Mucosa of rectum (tissue), 2 donors: ENCODE data around the gene RTBDN.
"Not testable (repeated sequence)": the region's sequence is repeated elsewhere in the genome, so short reads cannot be mapped to it uniquely, and the experiment has no call there.

Experiments
- H3K27ac ChIP-seq, 2 donors: one replicate each; pipeline ENCODE4 v1.7.0; 2013; ENCODE audit warnings: inconsistent platforms in 2 of 2, low read depth in 2 of 2, low read length in 2 of 2
- H3K27me3 ChIP-seq, 2 donors: one replicate each; pipeline ENCODE4 v1.7.0; 2013; ENCODE audit warnings: low read length in 2 of 2; ENCODE audit not compliant: control insufficient read depth in 2 of 2, insufficient read depth in 2 of 2
- H3K36me3 ChIP-seq, 2 donors: one replicate each; pipeline ENCODE4 v1.7.0; 2013; ENCODE audit warnings: low read length in 2 of 2; ENCODE audit not compliant: control insufficient read depth in 2 of 2, insufficient read depth in 2 of 2
- H3K4me1 ChIP-seq, 2 donors: one replicate each; pipeline ENCODE4 v1.7.0; 2013; ENCODE audit warnings: low read length in 2 of 2, mild to moderate bottlenecking in 1 of 2; ENCODE audit not compliant: control insufficient read depth in 2 of 2, insufficient read depth in 2 of 2
- H3K4me3 ChIP-seq, 2 donors: one replicate each; pipeline ENCODE4 v1.7.0; 2013; ENCODE audit warnings: low read length in 2 of 2
- H3K9ac ChIP-seq, 2 donors: one replicate each; pipeline ENCODE4 v1.7.0; 2013; ENCODE audit warnings: low read length in 2 of 2, low read depth in 1 of 2, mild to moderate bottlenecking in 1 of 2
- H3K9me3 ChIP-seq, 2 donors: one replicate each; pipeline ENCODE4 v1.7.0; 2013; ENCODE audit warnings: low read length in 2 of 2; ENCODE audit not compliant: control insufficient read depth in 2 of 2
- donor health status: healthy.
- donor health status: Normal muscosa, but diverticular disease.

Gene RTBDN

GRCh38 chr19:12856653-12857052, 22.3 kb upstream of the RTBDN start:
- H3K27me3 ChIP-seq: no peaks in the 10 kb centered on the region
- H3K9me3 ChIP-seq: no peaks in the 10 kb centered on the region

GRCh38 chr19:12847159-12848139, 13.1 kb upstream of the RTBDN start:
- peaks cover 0 to 3% of the 10 kb centered on the region in 2 donors for H3K4me1 ChIP-seq
- no peak overlapping the region for H3K9ac ChIP-seq
- H3K27me3 ChIP-seq: peaks cover 18 to 22% of the 10 kb centered on the region in 2 donors
- no peaks in the 10 kb centered on the region for H3K36me3 ChIP-seq
- no peaks in the 10 kb centered on the region for H3K9me3 ChIP-seq
- no peak overlapping the region for H3K27ac ChIP-seq
- H3K4me3 ChIP-seq: peak overlapping the region in 1 of 2 donors; percentile 41

More at GRCh38 chr19:12856653-12857052, 22.3 kb upstream of the RTBDN start:
- no peak overlapping the region for H3K27ac ChIP-seq
- no peaks in the 10 kb centered on the region for H3K4me1 ChIP-seq
- H3K9ac ChIP-seq: no peak overlapping the region
- no peak overlapping the region for H3K4me3 ChIP-seq
- H3K36me3 ChIP-seq: no peaks in the 10 kb centered on the region

- H3K27ac ChIP-seq, H3K4me1 ChIP-seq, H3K36me3 ChIP-seq, H3K9me3 ChIP-seq, H3K4me3 ChIP-seq, H3K9ac ChIP-seq: not testable (repeated sequence)
- peaks cover 23 to 26% of the 10 kb centered on the region in 2 donors for H3K27me3 ChIP-seq
Measured at GRCh38 chr19:12846613-12847012, 12.2 kb upstream of the RTBDN start.

GRCh38 chr19:12843999-12844732, 9.8 kb upstream of the RTBDN start:
- no peaks in the 10 kb centered on the region for H3K9me3 ChIP-seq
- H3K36me3 ChIP-seq: no peaks in the 10 kb centered on the region
- H3K4me3 ChIP-seq: no peak overlapping the region
- no peak overlapping the region for H3K9ac ChIP-seq
- no peak overlapping the region for H3K27ac ChIP-seq
- peaks cover 4 to 7% of the 10 kb centered on the region in 2 donors for H3K4me1 ChIP-seq
- H3K27me3 ChIP-seq: peaks cover 41 to 49% of the 10 kb centered on the region in 2 donors

- Histone ChIP-seq H3K9ac (no peak overlapping the region), H3K27me3 (peaks cover 47 to 52% of the 10 kb centered on the region in 2 donors), H3K36me3 (no peaks in the 10 kb centered on the region), H3K4me1 (peaks cover 6 to 7% of the 10 kb centered on the region in 2 donors), H3K4me3 (no peak overlapping the region), H3K9me3 (no peaks in the 10 kb centered on the region), H3K27ac (no peak overlapping the region)
Measured at GRCh38 chr19:12843328-12843727, 8.9 kb upstream of the RTBDN start.

GRCh38 chr19:12842511-12842910, 8.1 kb upstream of the RTBDN start:
- Histone ChIP-seq H3K4me1 (peaks cover 7% of the 10 kb centered on the region in 2 donors), H3K27ac (no peak overlapping the region), H3K9ac (no peak overlapping the region), H3K36me3 (no peaks in the 10 kb centered on the region), H3K4me3 (no peak overlapping the region), H3K9me3 (no peaks in the 10 kb centered on the region), H3K27me3 (peaks cover 54 to 58% of the 10 kb centered on the region in 2 donors)

- H3K9me3 ChIP-seq: no peaks in the 10 kb centered on the region
- H3K36me3 ChIP-seq: no peaks in the 10 kb centered on the region
- H3K27me3 ChIP-seq: peaks cover 58 to 63% of the 10 kb centered on the region in 2 donors
- H3K9ac ChIP-seq: no peak overlapping the region
- H3K4me3 ChIP-seq: no peak overlapping the region
- no peak overlapping the region for H3K27ac ChIP-seq
- peaks cover 7% of the 10 kb centered on the region in 2 donors for H3K4me1 ChIP-seq
Measured at GRCh38 chr19:12841094-12841493, 6.7 kb upstream of the RTBDN start.

- H3K4me3 ChIP-seq: no peak overlapping the region
- no peaks in the 10 kb centered on the region for H3K9me3 ChIP-seq
- no peaks in the 10 kb centered on the region for H3K36me3 ChIP-seq
- peaks cover 7% of the 10 kb centered on the region in 2 donors for H3K4me1 ChIP-seq
- H3K9ac ChIP-seq: no peak overlapping the region
- H3K27me3 ChIP-seq: peaks cover 61 to 63% of the 10 kb centered on the region in 2 donors
- H3K27ac ChIP-seq: no peak overlapping the region
Measured at GRCh38 chr19:12840091-12841079, 6.0 kb upstream of the RTBDN start.

GRCh38 chr19:12838886-12839756, 4.7 kb upstream of the RTBDN start:
- no peak overlapping the region for H3K9ac ChIP-seq

More at GRCh38 chr19:12838886-12839756, 4.7 kb upstream of the RTBDN start:
- H3K27ac ChIP-seq: no peak overlapping the region
- peaks cover 68 to 70% of the 10 kb centered on the region in 2 donors for H3K27me3 ChIP-seq
- H3K4me1 ChIP-seq: peaks cover 7% of the 10 kb centered on the region in 2 donors
- no peaks in the 10 kb centered on the region for H3K36me3 ChIP-seq
- no peaks in the 10 kb centered on the region for H3K9me3 ChIP-seq
- H3K4me3 ChIP-seq: no peak overlapping the region
